CD14-positive monocyte (primary cell): ENCODE results near the gene SMYD4. TPM values are rescaled to one million over a fixed set of nuclear protein-coding genes. Genes with fewer than 3 reads are reported as not detected.

Experiments
- DNase-seq, 3 donors: peaks; one replicate each; pipeline ENCODE4 v3.0.0-alpha.2; 2011 to 2022
- H2AFZ ChIP-seq: 2 replicates; pipeline ENCODE4 v1.6.0; 2012; ENCODE audit warnings: mild to moderate bottlenecking, low read depth, low read length, inconsistent platforms; ENCODE audit not compliant: insufficient read depth, poor library complexity, severe bottlenecking
- H3K27ac ChIP-seq, 2 donors: 1 replicate in 1 of 2; 2 replicates in 1 of 2; pipeline ENCODE4 v1.5.1; 2012 to 2013; ENCODE audit warnings: low read length in 2 of 2, control low read depth in 1 of 2, inconsistent platforms in 1 of 2, low read depth in 1 of 2, mild to moderate bottlenecking in 1 of 2
- H3K27me3 ChIP-seq, 2 donors: one replicate each; pipeline versions ENCODE4 v1.6.0 to v1.6.1; 2011 to 2013; ENCODE audit warnings: low read length in 2 of 2; ENCODE audit not compliant: control insufficient read depth in 2 of 2, insufficient read depth in 2 of 2
- H3K36me3 ChIP-seq, 2 donors: replicated peaks in 1 of 2; 1 replicate in 1 of 2; 2 replicates in 1 of 2; pipeline versions ENCODE4 v1.5.1 to v1.6.1; 2012 to 2013; ENCODE audit warnings: low read length in 2 of 2, control low read depth in 1 of 2, inconsistent platforms in 1 of 2, mild to moderate bottlenecking in 1 of 2; ENCODE audit not compliant: insufficient read depth in 2 of 2, control insufficient read depth in 1 of 2
- H3K4me1 ChIP-seq, 2 donors: 1 replicate in 1 of 2; 2 replicates in 1 of 2; pipeline versions ENCODE4 v1.5.1 to v1.6.1; 2012 to 2013; ENCODE audit warnings: low read length in 2 of 2, control low read depth in 1 of 2, inconsistent platforms in 1 of 2, mild to moderate bottlenecking in 1 of 2, moderate library complexity in 1 of 2; ENCODE audit not compliant: insufficient read depth in 2 of 2, control insufficient read depth in 1 of 2
- H3K4me2 ChIP-seq: replicated peaks from 2 replicates; pipeline ENCODE3; 2012; ENCODE audit warnings: low read length, moderate library complexity, mild to moderate bottlenecking; ENCODE audit not compliant: poor library complexity, severe bottlenecking; ENCODE audit errors: extremely low read depth
- H3K4me3 ChIP-seq, 3 experiments: fragments of 200-600 bp in 1 of 3; sonication (generic) in 1 of 3; replicated peaks in 1 of 3; 1 replicate in 2 of 3; 2 replicates in 1 of 3; pipeline ENCODE4 v1.5.1; 2011 to 2013; ENCODE audit warnings: low read length in 3 of 3, mild to moderate bottlenecking in 3 of 3, control low read depth in 2 of 3, low read depth in 2 of 3, inconsistent platforms in 1 of 3, moderate library complexity in 1 of 3
- H3K79me2 ChIP-seq: 2 replicates; pipeline ENCODE4 v1.6.0; 2012; ENCODE audit warnings: mild to moderate bottlenecking, control low read depth, inconsistent platforms, low read length, moderate library complexity; ENCODE audit not compliant: insufficient read depth
- H3K9ac ChIP-seq: 2 replicates; pipeline ENCODE4 v1.6.0; 2017; ENCODE audit warnings: low read length, mild to moderate bottlenecking; ENCODE audit not compliant: insufficient read depth, poor library complexity, severe bottlenecking
- H3K9me3 ChIP-seq, 2 donors: replicated peaks in 1 of 2; 1 replicate in 1 of 2; 2 replicates in 1 of 2; pipeline versions ENCODE4 v1.5.1 to v1.6.1; 2012 to 2013; ENCODE audit warnings: low read length in 2 of 2, control low read depth in 1 of 2; ENCODE audit not compliant: control insufficient read depth in 1 of 2, insufficient read depth in 1 of 2
- H4K20me1 ChIP-seq: 2 replicates; pipeline ENCODE4 v1.6.0; 2012; ENCODE audit warnings: mild to moderate bottlenecking, low read length, control low read depth, moderate library complexity; ENCODE audit not compliant: insufficient read depth
- H3K27ac Mint-ChIP-seq, 7 donors: one replicate each; pipeline ENCODE4 v1.8.0; 2020; ENCODE audit warnings: mild to moderate bottlenecking in 7 of 7, mixed read lengths in 7 of 7, moderate library complexity in 6 of 7, inconsistent platforms in 2 of 7
- H3K27me3 Mint-ChIP-seq, 3 donors: one replicate each; pipeline ENCODE4 v1.8.0; 2021 to 2022; ENCODE audit warnings: low read depth in 3 of 3, mild to moderate bottlenecking in 3 of 3, mixed read lengths in 3 of 3, moderate library complexity in 3 of 3, inconsistent platforms in 1 of 3
- H3K36me3 Mint-ChIP-seq, 2 donors: one replicate each; pipeline ENCODE4 v1.8.0; 2020; ENCODE audit warnings: mixed read lengths in 2 of 2, inconsistent platforms in 1 of 2, mild to moderate bottlenecking in 1 of 2
- H3K4me1 Mint-ChIP-seq: one replicate; pipeline ENCODE4 v1.8.0; 2020; ENCODE audit warnings: mild to moderate bottlenecking, mixed read lengths
- H3K4me3 Mint-ChIP-seq, 2 donors: one replicate each; pipeline ENCODE4 v1.8.0; 2020; ENCODE audit warnings: mild to moderate bottlenecking in 2 of 2, mixed read lengths in 2 of 2, moderate library complexity in 1 of 2
- H3K9me3 Mint-ChIP-seq, 7 donors: one replicate each; pipeline ENCODE4 v1.8.0; 2020 to 2022; ENCODE audit warnings: mixed read lengths in 7 of 7, mild to moderate bottlenecking in 6 of 7, moderate library complexity in 6 of 7, inconsistent platforms in 2 of 7
- CTCF ChIP-seq: fragments of 200-600 bp; IDR thresholded peaks from one replicate; pipeline ENCODE4 v1.8.0; 2022; ENCODE audit warnings: antibody characterized with exemption, mild to moderate bottlenecking
- WGBS: methylation state at CpG from one replicate; pipeline ENCODE4 v1.1.5; 2013; ENCODE audit warnings: missing lambda C conversion rate; ENCODE audit not compliant: insufficient coverage; 5-methylcytosine and 5-hydroxymethylcytosine counted together
- intact Hi-C, 2 donors: fragments of 100-400 bp; cut with micrococcal nuclease; formaldehyde crosslinking; loops; one replicate each; pipeline versions ENCODE4 v1.15.0 to v1.15.1; 2023
- polyA plus RNA-seq, 3 donors: library from polyadenylated mRNA; depleted of rRNA in 1 of 3; unstranded in 2 of 3; stranded (reverse) in 1 of 3; fragments of 300-500 nt in 2 of 3; fragments of >200 nt in 1 of 3; fragmentation: Illumina TruSeq in 2 of 3; gene quantifications; 1 replicate in 2 of 3; 2 replicates in 1 of 3; pipeline ENCODE4 v1.2.3, GENCODE V29; 2012 to 2021

Gene SMYD4
- polyA plus RNA-seq, 3 donors = 3.2 to 7.6 (median 6.1) TPM

GRCh38 chr17:1808644-1809043 lies 21.1 kb downstream of the SMYD4 start:
- H3K27me3 Mint-ChIP-seq = no peaks in the 10 kb centered on the region
- H3K36me3 ChIP-seq = peaks cover 17 to 36% of the 10 kb centered on the region in 2 donors

GRCh38 chr17:1807890-1808289 lies 21.8 kb downstream of the SMYD4 start:
- DNase-seq = no peak
- no peak overlapping the region for H3K4me2 ChIP-seq
- intact Hi-C loops = no loop called here
- Mint-ChIP-seq H3K4me3 (no peak overlapping the region), H3K4me1 (no peaks in the 10 kb centered on the region), H3K36me3 (peaks cover 48 to 70% of the 10 kb centered on the region in 2 donors), H3K27me3 (peaks cover 0 to 2% (median 0%) of the 10 kb centered on the region in 3 donors), H3K27ac (no peak overlapping the region), H3K9me3 (no peaks in the 10 kb centered on the region)
- H3K27ac ChIP-seq = no peak overlapping the region
- no peaks in the 10 kb centered on the region for H3K27me3 ChIP-seq
- no peaks in the 10 kb centered on the region for H3K4me1 ChIP-seq
- no peaks in the 10 kb centered on the region for H3K79me2 ChIP-seq
- H4K20me1 ChIP-seq = no peaks in the 10 kb centered on the region
- H3K4me3 ChIP-seq = no peak overlapping the region
- no peak for TF ChIP-seq CTCF
- no peak overlapping the region for H2AFZ ChIP-seq
- 95% methylated on average over 2 of the region's 6 CpGs for WGBS
- no peak overlapping the region for H3K9ac ChIP-seq
- H3K9me3 ChIP-seq = no peaks in the 10 kb centered on the region
- H3K36me3 ChIP-seq = peaks cover 21 to 41% of the 10 kb centered on the region in 2 donors

More at GRCh38 chr17:1808644-1809043, 21.1 kb downstream of the SMYD4 start:
- no peak for TF ChIP-seq CTCF
- no peaks in the 10 kb centered on the region for H4K20me1 ChIP-seq
- Mint-ChIP-seq H3K4me3 (no peak overlapping the region), H3K36me3 (peaks cover 49 to 67% of the 10 kb centered on the region in 2 donors), H3K9me3 (no peaks in the 10 kb centered on the region), H3K27ac (no peak overlapping the region), H3K4me1 (no peaks in the 10 kb centered on the region)
- WGBS = no CpG with 5 or more reads among the region's 2 CpGs
- no peak overlapping the region for H3K4me3 ChIP-seq
- H2AFZ ChIP-seq = no peak overlapping the region
- H3K27me3 ChIP-seq = no peaks in the 10 kb centered on the region
- H3K27ac ChIP-seq = no peak overlapping the region
- H3K9me3 ChIP-seq = no peaks in the 10 kb centered on the region
- H3K4me1 ChIP-seq = no peaks in the 10 kb centered on the region
- intact Hi-C loops = no loop called here
- H3K79me2 ChIP-seq = no peaks in the 10 kb centered on the region
- no peak for DNase-seq
- no peak overlapping the region for H3K4me2 ChIP-seq
- no peak overlapping the region for H3K9ac ChIP-seq
